GM19025 (cell line): ENCODE results near the gene SLC38A5.

ENCODE experiments used
- ATAC-seq: cut with Tn5 transposase; IDR thresholded peaks from one replicate; pipeline ENCODE4 v1.9.1; 2021; ENCODE audit warnings: mild to moderate bottlenecking, low read depth, moderate library complexity; ENCODE audit not compliant: unreplicated experiment

SLC38A5 gene

DNA sequence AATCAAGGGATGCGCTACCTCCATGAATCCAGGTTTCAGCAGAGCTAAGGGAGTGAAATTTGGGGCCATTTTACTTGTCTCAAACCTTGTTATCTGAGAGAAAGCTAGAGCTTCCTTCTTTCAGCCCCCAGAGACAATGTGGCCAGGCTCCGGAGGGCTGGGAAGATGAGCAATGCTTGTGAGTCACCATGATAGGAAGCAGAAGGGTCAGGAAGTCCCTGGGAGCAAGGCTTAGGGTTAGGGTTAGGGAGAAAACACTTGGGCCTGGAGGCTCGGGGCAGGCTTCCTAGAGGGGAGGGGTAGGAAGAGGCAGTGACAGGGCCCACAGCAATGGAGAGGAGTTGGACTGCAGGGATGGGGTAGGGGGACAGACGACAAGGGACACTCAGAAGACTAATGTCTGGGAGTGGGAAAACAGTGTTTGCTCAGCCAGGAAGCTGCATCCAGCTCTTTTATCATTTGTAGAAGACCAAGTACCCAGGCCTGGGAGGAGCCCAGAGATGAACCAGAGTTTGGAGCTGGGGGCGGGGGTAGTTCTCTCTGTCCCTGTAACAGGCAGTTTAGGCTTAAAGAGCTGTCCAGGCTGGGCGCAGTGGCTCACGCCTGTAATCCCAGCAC lies 22.3 kb upstream of the SLC38A5 start:
- ATAC-seq: no peak

DNA sequence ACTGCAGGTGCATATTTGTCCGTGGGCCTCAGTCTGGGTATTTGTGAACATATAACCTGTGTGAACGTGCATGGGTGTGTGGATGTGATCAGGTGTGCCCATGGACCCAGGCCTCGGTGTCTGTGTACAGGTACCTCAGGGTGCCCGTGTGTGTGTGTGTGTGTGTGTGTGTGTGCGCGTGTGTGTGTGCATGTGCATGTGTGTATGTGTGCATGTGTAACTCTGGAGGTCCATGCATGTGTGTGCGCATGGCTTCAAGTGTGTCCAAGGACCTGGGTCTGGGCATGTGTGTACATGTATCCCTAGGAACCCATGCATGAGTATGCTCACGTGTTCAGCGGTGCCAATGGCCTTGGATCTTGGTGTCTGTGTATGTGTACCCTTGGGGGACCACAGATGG lies 21.7 kb upstream of the SLC38A5 start:
- ATAC-seq: no peak

DNA sequence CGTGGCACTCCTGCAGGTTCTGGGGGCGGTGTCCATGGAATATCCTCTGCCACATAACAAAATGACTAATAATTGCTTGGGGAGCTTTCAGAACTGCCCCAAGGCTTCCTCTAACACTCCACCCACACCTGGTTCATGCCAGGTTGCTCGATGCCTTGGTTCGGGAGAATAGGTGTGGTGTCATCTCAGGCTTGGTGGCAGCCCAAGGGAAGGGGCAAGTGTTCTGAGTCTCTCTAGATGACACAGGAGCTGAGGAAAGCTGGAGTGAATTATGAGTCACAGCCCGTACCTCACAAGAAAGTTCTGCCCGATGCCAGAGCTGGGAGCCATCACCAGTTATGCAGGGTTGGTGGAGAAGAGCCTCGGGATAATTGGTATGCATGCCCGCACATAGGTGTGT lies 20.6 kb upstream of the SLC38A5 start:
- no peak for ATAC-seq

DNA sequence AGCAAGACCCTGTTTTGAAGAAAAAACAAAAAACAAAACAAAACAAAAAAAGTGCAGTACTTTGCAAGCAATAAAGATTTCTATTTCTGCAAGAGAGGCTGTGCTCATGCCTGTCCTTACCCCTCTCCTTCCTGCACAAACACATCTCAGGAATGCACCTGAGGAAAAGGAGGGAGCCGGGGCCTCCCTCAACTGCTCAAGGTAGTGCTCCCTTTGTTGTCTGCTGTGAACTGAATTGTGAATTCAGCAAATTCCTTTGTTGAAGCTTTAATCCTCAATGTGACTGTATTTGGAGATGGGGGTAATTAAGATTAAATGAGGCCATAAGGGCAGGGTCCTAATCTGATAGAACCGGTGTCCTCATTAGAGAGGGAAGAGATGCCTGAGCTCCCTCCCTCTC lies 19.8 kb upstream of the SLC38A5 start:
- no peak for ATAC-seq

DNA sequence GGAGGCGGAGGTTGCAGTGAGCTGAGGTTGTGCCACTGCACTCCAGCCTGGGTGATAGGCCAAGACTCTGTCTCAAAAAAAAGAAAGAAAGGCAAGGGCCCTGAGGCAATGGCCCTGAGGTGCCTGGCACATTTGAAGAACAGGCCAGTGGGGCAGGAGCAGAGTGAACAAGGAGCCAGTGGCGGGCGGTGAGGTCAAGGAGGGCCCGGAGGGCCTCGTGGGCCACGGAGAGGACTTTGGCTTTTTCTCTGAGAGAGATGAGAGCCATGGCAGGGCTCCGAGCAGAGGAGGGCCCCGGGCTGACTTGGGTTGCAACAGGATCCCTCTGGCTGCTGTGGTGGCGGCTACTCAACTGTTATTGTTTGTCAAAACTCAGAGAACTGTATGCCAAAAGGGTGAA lies 19.2 kb upstream of the SLC38A5 start:
- ATAC-seq: no peak

DNA sequence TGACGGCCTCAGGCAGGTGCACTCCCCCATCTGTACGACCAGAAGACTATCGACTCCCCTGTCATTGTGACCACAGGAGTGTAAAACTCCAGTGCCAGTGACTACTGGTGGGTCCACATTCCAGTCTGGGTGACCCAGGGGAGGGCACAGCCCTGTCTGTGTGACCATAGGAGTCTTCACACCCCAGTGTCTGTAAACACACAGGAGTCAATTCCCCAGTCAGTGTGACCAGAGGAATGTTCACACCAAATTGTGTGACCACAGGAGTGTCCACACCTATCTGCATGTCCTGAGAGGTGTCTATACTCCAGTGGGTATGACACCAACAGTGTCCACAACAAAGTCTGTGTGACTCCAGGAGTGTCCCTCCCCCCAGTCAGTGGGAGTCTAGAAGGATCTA lies 18.0 kb upstream of the SLC38A5 start:
- no peak for ATAC-seq

DNA sequence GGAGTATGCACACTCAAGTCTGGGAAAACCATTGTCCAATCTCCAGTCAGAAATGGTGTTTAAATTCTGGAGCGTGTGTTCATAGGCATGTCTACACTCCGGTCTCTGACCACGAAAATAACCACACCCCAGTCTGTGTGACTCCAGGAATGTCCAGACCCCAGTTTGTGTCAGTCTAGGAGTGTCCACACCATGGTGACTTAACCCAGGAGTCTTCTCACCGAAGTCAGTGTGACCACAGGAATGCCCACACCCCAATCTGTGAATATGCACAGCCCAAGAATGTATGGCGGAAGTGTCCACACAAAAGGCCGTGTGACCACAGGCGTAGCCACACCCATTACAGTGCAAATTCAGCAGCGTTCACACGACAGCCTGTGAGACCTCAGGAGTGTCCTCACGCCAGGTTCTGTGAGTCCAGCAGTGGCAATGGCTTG lies 17.3 kb upstream of the SLC38A5 start:
- no peak for ATAC-seq

DNA sequence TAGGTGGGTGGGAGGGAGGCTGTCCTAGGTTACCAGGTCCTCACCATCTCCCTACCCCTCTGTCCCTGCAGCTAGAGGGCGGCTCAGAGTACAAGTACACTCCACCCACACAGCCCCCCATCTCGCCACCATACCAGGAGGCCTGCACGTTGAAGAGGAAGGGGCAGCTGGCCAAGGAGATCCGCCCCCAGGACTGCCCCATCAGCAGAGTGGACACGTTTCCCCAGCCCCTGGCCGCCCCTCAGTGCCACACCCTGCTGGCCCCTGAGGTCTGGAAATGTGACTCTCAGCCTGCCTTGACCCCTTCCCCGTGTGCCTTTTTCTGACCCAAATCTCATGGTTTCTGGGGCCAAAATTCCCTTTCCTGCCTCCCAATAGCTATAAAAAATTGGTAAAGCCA lies 12.5 kb upstream of the SLC38A5 start:
- no peak for ATAC-seq

DNA sequence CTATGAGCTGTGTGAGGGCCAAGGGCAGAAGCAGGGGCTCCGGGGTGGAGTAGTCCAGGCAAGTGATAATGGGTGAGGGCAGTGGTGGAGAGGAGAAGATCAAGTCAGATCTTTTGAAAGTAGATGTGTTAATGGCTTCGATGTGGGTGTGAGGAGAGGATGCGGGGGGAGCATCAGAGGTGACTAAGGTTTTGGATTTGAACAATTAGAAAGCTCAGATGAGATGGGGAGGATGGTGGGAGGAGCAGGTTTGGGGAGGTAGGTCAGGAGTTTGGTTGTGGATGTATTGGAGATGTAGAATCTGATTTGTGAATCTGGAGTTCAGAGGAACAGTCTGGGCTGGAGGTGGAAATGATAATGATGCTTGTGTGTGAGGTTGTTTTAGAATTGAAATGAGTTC lies 10.5 kb upstream of the SLC38A5 start:
- no peak for ATAC-seq

DNA sequence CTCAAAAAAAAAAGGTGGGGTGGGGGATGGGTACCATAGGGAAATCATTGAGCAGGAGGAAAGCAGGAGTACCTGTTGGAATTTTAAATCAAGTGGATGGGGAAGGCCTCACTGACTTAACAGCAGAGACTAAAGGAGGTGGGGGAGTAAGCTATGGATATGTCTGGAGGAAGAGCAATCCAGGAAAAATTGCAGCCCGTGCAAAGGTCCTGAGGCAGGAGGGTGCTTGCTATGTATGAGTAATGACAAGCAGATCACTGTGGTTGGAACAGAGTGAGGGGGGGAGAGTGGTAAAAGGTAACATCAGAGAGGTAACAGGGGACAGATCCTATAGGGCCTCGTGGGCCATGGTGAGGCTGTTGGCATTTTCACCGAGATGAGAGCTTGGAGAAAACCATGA lies 10.1 kb upstream of the SLC38A5 start:
- ATAC-seq: no peak

DNA sequence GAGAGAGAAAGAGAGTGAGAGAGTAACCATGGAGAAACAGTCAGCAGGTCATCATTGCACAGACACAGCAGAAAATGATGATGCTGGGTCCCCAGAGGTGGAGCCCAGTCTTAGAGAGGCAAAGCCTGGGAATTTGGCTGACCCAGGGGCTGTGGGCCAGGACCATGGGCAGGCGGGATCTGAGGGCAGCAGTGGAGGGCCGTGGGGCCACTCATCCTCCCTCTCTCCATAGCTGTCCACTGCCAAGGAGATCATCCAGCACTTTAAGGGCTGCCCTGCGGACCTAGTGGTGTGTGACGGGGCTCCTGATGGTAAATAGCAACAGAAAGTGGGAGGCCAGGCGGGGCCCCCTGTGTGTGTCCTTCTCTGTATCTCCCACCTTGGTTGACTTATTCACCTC lies 8.7 kb upstream of the SLC38A5 start:
- ATAC-seq: no peak

DNA sequence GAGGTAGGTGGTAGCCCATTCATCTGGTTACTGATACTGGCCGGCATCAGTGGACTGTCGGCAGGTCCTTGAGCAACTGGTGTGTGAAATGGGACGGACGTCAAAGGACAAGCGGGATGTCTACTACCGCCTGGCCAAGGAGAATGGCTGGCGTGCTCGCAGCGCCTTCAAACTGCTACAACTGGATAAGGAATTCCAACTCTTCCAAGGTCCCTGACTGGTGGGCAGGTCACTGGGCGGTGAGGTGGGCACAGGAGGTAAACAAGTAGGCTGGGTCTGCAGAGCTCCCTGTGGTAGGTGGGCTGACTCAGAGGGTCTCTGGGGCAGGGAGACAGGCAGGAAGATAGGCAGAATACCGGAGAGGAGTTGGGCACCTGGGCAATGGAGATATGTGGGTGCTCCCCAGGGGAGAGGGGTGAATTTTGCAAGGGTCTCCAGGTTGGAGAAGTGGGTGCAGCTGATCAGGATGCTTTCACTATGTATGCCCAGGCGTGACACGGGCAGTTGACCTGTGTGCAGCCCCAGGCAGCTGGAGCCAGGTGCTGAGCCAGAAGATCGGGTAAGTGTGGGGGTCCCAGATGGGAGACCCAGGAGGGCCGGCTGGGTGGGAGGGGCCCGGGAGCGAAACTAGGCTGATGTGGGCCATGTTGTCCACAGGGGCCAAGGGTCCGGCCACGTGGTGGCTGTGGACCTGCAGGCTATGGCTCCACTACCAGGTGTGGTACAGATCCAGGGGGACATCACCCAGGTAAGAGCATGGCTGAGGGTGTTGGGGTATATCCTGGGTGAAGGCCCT lies 8.1 kb upstream of the SLC38A5 start:
- ATAC-seq: no peak

DNA sequence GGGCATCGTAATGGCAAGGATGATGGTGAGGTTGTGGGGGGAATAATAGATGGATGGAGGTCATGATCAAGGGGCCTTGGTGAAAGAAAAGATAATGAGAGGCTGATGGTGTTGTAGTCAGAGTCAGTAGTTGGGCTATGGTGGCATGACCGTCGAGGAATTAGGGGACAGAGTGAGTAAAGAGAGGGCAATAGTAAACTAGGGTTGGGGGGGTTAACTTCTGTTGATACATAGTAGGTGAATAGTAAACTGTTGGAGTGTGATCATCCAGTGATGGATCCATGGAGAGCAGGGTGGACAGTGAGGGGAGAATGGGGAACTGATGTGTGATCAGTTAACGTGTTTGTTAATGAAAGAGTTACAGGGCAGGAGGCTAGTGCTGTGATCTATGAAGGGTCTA lies 6.9 kb upstream of the SLC38A5 start:
- ATAC-seq: no peak

DNA sequence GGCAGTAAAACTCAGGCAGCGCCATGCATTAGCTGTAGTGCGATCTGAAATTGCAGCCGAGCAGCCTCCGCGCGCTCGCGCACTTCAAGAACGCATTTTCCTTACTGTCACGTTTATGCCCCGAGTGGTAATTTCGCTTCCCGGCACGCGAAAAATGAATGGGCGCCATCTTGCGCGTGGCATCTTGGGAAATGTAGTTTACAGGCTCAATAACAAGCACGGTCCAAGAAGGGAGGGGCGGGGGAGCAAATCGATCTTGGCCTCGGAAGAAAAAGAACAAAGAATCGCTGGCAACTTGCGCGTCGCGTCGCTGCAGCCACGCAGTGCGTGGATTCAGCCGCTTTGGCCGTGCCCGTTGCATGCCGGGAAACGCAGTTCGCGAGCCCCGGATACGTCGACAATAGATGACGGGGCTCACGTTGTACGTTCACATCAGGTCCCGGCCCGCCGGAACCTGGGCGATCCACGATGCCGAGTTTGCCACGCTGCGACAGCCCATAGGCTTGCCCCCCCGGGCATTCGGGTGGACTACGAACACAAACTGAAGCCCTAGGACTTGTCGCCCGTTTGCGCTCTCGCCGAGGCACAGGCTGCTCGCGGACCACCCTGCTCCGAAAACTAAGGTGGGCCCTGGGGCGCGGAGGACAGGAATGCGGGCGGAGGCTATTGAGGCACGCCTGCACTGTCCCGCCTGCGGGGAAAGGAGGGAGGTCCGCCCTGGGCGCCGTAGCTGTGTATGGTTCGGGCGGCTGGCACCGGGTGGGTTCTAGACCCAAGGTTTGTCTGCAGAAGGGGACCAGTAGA lies 5.9 kb upstream of the SLC38A5 start, which contains the start of gene FTSJ1:
FTSJ1 (plus strand) TSS at position 426 of the 804 bp plus-strand sequence. CDS start 1,849 bp downstream, outside the sequence.
- ATAC-seq: peak; percentile 87

DNA sequence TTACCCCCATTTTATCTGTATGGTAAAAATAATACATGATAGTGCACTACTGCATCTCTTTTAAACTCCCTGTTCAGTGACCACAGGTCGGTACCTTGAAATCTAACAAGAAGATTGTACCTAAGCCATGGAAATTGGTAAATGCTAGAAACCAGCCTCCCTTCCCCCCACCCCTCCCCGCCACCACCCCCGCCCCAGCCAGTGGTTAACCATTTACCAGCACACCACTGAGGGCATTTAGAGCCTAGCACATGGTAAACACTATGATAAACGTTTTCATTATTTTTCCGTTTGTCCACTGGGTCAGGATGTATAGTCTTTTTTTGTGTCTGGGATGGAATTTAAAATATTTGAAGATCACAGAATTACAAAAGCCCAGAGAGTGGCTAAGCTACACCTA lies 5.2 kb upstream of the SLC38A5 start:
- ATAC-seq: no peak

DNA sequence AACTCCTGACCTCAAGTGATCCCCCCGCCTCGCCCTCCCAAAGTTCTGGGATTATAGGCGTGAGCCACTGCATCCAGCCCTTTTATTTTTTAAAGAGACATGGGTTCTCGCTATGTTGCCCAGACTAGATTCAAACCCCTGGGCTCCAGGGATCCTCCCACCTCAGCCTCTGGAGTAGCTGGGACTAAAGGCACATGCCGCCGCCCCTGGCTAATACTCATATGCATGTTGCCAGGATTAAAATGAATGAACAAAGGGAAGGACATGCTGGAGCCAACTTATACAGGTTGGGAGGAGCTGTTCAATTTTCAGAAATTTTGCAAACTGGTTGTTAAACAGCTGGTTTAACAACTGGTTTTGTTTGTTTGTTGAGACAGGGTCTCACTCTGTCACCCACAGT lies 4.5 kb upstream of the SLC38A5 start:
- no peak for ATAC-seq

DNA sequence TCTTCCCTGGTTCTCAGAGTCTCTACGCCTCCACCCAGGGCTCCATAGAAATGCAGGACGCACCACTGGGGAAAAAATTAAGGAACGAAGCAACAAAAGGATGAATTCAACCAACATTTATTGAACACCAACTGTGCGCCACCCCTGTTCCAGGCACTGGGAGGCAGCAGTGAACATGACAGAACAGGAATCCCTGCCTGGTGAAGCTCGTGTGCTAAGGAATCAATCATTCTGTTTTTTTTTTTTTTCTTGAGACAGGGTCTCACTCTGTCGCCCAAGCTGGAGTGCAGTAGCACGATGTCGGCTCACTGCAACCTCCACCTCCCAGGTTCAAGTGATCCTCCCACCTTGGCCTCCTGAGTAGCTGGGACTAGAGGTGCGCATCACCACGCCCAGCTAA lies 4.1 kb upstream of the SLC38A5 start:
- ATAC-seq: no peak

DNA sequence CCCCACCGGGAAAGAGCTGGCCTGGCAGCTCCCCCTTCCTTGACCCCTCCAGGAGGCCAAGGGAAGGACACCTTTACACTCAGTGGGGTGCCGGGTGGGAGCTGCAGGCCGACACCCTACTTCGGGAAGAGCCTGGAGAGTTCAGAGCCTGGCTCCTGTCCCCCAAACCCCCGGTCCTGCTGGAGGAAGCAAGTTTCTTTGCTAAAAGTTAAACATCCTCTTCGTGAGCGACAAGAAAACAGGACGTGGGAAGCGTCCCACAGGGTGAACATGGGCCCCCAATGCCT lies 3.6 kb upstream of the SLC38A5 start:
- ATAC-seq: no peak

DNA sequence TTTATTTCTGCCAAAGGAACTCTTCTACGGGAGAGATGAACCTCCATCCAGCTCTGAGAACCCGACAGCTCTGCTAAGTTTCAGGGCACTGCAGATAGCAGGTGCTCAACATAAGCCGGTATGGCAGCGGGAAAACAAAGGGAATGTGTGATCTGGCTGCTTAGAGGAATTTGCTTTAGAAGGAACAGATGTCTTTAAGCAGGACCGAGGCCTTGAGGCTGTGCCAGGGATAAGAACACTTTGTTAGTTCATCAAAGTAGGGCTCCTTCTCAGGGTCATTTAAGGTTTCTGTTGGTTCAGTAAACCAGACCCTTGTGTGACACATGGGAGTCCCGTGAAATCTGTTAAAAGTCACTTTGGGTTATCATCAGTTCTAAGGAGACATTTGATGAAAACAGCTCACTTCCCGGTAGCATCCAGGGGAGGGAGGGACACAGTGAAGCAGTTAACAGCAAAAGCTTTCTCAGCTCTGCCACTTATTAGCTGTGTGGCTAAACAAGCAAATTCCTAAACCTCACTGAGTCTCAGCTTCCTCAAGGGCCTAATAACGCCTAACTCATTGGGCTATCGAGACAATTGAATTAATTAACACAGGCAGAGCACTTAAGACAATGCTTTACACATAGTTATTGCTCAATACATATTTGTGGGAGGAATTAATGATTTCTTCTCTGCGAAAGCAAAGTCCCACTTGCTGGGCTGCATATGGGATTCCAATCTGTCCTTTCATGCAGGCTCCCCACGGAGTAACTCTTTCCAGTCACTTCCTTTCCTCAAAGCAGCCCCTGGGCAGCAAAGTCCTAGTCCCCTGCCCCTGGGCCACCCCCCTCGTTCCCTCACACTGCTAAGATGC lies 3.0 kb upstream of the SLC38A5 start:
- ATAC-seq: no peak

DNA sequence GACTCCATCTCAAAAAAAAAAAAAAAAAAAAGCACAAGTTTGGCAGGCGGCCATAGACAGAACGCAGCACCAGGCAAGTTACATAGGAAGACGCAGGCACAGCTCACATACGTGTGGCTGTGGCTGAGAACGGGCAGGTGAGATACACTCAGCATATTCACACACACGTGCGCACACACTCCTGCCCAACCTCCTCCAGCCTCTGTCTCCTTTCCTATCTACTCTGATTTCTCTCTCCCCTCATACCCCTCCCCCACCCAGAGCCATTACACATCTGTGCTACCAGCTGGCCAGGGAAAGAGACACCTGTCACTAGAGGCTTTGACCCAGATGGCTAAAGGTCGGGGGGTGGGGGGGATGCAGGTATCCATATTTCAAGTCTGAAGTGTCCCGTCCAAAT lies 2.2 kb upstream of the SLC38A5 start:
- ATAC-seq: no peak

DNA sequence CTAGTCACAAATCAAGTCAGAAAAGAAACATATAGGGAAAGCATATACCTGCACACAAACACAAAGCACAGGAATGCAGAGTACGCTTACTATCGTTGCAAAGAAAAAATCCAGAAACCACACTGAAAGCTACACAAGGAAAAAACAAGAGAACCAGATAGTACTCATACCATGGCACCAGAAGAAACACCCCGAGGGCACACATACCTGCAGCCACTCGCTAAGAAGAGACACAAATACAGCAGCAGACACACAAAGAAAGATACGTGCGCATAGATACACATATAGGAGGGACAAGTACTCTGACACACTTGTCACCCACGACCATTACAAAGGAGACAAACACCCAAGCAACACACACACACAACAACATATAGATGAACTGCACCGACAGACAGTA lies 1.4 kb upstream of the SLC38A5 start:
- ATAC-seq: no peak
